Uterus (tissue), 4 donors: Measurements from ENCODE around the gene SLC66A2. TPM values are rescaled to one million over a fixed set of nuclear protein-coding genes. Genes with fewer than 3 reads are reported as not detected.
"Not testable (repeated sequence)": the region's sequence is repeated elsewhere in the genome, so short reads cannot be mapped to it uniquely, and the experiment has no call there.

Experiments
- DNase-seq, 2 donors: peaks; one replicate each; pipeline ENCODE4 v3.0.0-alpha.2; 2019 to 2020
- H3K27ac ChIP-seq, 2 donors: fragments of 200-600 bp; sonication (generic); 1 replicate in 1 of 2; 2 replicates in 1 of 2; pipeline ENCODE4 v1.5.1; 2016 to 2018
- H3K27me3 ChIP-seq, 2 donors: fragments of 200-600 bp; sonication (generic); one replicate each; pipeline ENCODE4 v1.5.1; 2018 to 2019; ENCODE audit warnings: control low read depth in 1 of 2
- H3K36me3 ChIP-seq, 2 donors: fragments of 200-600 bp; sonication (generic); one replicate each; pipeline ENCODE4 v1.5.1; 2019; ENCODE audit warnings: control low read depth in 1 of 2
- H3K4me1 ChIP-seq, 2 donors: fragments of 200-600 bp; sonication (generic); one replicate each; pipeline ENCODE4 v1.5.1; 2018 to 2019; ENCODE audit warnings: control low read depth in 1 of 2
- H3K4me3 ChIP-seq, 2 donors: fragments of 200-600 bp; sonication (generic); 1 replicate in 1 of 2; 2 replicates in 1 of 2; pipeline ENCODE4 v1.5.1; 2018 to 2019; ENCODE audit warnings: mild to moderate bottlenecking in 1 of 2
- H3K9me3 ChIP-seq, 2 donors: fragments of 200-600 bp; sonication (generic); one replicate each; pipeline ENCODE4 v1.5.1; 2019; ENCODE audit warnings: control low read depth in 1 of 2
- CTCF ChIP-seq, 4 experiments: fragments of 200-600 bp in 2 of 4; fragments of 450-650 bp in 2 of 4; sonication (generic) in 2 of 4; IDR thresholded peaks; one replicate each; pipeline ENCODE4 v1.5.1; 2016 to 2019; ENCODE audit warnings: antibody characterized with exemption in 4 of 4, mild to moderate bottlenecking in 2 of 4, moderate library complexity in 1 of 4
- POLR2A ChIP-seq, 2 donors: fragments of 450-650 bp; IDR thresholded peaks; one replicate each; pipeline ENCODE4 v1.6.1; 2016; ENCODE audit warnings: antibody characterized with exemption in 2 of 2, mild to moderate bottlenecking in 1 of 2, moderate library complexity in 1 of 2
- intact Hi-C: fragments of 100-400 bp; cut with DNase I; formaldehyde crosslinking; loops from one replicate; pipeline ENCODE4 v1.15.1; 2023; ENCODE audit warnings: low total_unique reads
- total RNA-seq, 4 donors: library from RNA; depleted of rRNA in 3 of 4; stranded (reverse); fragments of >200 nt in 3 of 4; gene quantifications; one replicate each; pipeline versions ENCODE4 v1.1.0 to v1.2.4, GENCODE V29; 2014 to 2023
- donor health status: DM: yes; HTN: yes; CAD: no.

The SLC66A2 gene
- total RNA-seq, 4 donors from 2014 or later = 20.3 to 42.5 (median 32.5) TPM

DNA sequence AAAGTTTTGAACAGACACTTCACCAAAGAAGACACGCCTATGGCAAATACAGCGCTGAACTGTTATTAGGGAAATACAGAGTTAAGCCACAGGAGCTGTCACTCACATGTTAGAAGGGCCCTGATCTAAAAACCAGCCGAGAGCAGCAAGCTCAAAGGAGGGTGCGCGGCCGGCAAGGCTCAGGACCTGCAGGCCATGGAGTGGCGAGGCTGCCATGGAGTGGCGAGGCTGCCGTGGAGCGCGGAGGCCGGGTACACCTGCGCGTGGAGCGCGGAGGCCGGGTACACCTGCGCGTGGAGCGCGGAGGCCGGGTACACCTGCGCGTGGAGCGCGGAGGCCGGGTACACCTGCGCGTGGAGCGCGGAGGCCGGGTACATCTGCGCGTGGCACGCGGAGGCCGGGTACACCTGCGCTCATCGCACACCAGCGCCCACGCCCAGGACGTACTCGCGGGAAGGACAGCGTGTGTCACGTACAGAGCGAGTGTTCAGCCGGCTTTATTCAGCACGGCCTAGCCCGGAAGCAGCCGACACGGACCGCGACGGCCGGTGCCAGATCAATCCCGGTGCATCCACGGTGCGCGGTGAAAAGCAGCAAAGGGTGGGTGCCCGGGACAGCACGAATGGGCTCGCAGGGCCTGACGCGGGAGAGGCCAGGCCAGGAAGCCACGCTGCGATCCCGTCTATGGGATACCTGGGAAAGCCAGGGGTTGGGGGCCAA lies 68.8 kb downstream of the SLC66A2 start:
- no peaks in the 10 kb centered on the region for H3K27me3 ChIP-seq
- no peaks in the 10 kb centered on the region for H3K36me3 ChIP-seq
- DNase-seq = no peak
- H3K9me3 ChIP-seq = no peaks in the 10 kb centered on the region
- no peak overlapping the region for H3K27ac ChIP-seq
- intact Hi-C loops = no loop called here
- H3K4me3 ChIP-seq = no peak overlapping the region
- no peaks in the 10 kb centered on the region for H3K4me1 ChIP-seq
- TF ChIP-seq CTCF (IDR thresholded peaks at IDR 0.05) = no peak
- TF ChIP-seq POLR2A (IDR thresholded peaks at IDR 0.05) = no peak

- TF ChIP-seq POLR2A (IDR thresholded peaks at IDR 0.05) (no peak), CTCF (IDR thresholded peaks at IDR 0.05) (no peak)
- H3K27ac ChIP-seq = no peak overlapping the region
- no peak for DNase-seq
- no peaks in the 10 kb centered on the region for H3K36me3 ChIP-seq
- no peak overlapping the region for H3K4me3 ChIP-seq
- no peaks in the 10 kb centered on the region for H3K4me1 ChIP-seq
- no peaks in the 10 kb centered on the region for H3K9me3 ChIP-seq
- intact Hi-C loops = no loop called here
- no peaks in the 10 kb centered on the region for H3K27me3 ChIP-seq
Measured at GRCh38 chr18:79881695-79882094, 69.8 kb downstream of the SLC66A2 start.

- no peaks in the 10 kb centered on the region for H3K36me3 ChIP-seq
- H3K4me1 ChIP-seq = no peaks in the 10 kb centered on the region
- no peak for DNase-seq
- H3K4me3 ChIP-seq = no peak overlapping the region
- no peaks in the 10 kb centered on the region for H3K9me3 ChIP-seq
- no peaks in the 10 kb centered on the region for H3K27me3 ChIP-seq
- intact Hi-C loops = no loop called here
- no peak for TF ChIP-seq POLR2A (IDR thresholded peaks at IDR 0.05)
- TF ChIP-seq CTCF (IDR thresholded peaks at IDR 0.05) = no peak
- no peak overlapping the region for H3K27ac ChIP-seq
Measured at GRCh38 chr18:79879566-79879965, 71.9 kb downstream of the SLC66A2 start.

- TF ChIP-seq CTCF (IDR thresholded peaks at IDR 0.05) = no peak
- TF ChIP-seq POLR2A (IDR thresholded peaks at IDR 0.05) = no peak
- Histone ChIP-seq H3K27me3 (no peaks in the 10 kb centered on the region), H3K9me3 (no peaks in the 10 kb centered on the region), H3K4me1 (no peaks in the 10 kb centered on the region), H3K4me3 (no peak overlapping the region), H3K27ac (no peak overlapping the region), H3K36me3 (no peaks in the 10 kb centered on the region)
- DNase-seq = no peak
- intact Hi-C loops = no loop called here
Measured at GRCh38 chr18:79878741-79879378, 72.6 kb downstream of the SLC66A2 start.

GRCh38 chr18:79878246-79878645 lies 73.2 kb downstream of the SLC66A2 start:
- H3K9me3 ChIP-seq, H3K27me3 ChIP-seq, H3K27ac ChIP-seq, DNase-seq, H3K36me3 ChIP-seq, H3K4me1 ChIP-seq, H3K4me3 ChIP-seq, intact Hi-C loops: not testable (repeated sequence)
